ENCODE results near the gene KCNH1.

Gene KCNH1

GRCh38 chr1:210790196-210790595 lies 343.8 kb downstream of the KCNH1 start:
- no peak overlapping the region for H3K4me3 ChIP-seq (ENCODE audit: low read depth, low read length)
- in situ Hi-C loops (cut with HindIII; ENCODE audit: low sequenced_read_pairs), result no loop called here
- DNase-seq (ENCODE audit: low read depth, low spot score), result no peak
- TF ChIP-seq CTCF (IDR thresholded peaks at IDR 0.05; ENCODE audit: low read depth, low read length), result no peak

- TF ChIP-seq CTCF (IDR thresholded peaks at IDR 0.05; ENCODE audit: low read depth, low read length), result no peak
- H3K4me3 ChIP-seq (ENCODE audit: low read depth, low read length), result no peak overlapping the region
- no peak for DNase-seq (ENCODE audit: low read depth, low spot score)
- in situ Hi-C loops (cut with HindIII; ENCODE audit: low sequenced_read_pairs), result no loop called here
These were observed 346.1 kb downstream of the KCNH1 start for GRCh38 chr1:210787800-210788199.

GRCh38 chr1:210786546-210786945 lies 347.4 kb downstream of the KCNH1 start:
- no peak overlapping the region for H3K4me3 ChIP-seq (ENCODE audit: low read depth, low read length)
- in situ Hi-C loops (cut with HindIII; ENCODE audit: low sequenced_read_pairs), result no loop called here
- no peak for DNase-seq (ENCODE audit: low read depth, low spot score)

GRCh38 chr1:210783925-210784324 lies 350.0 kb downstream of the KCNH1 start:
- no peak for DNase-seq (ENCODE audit: low read depth, low spot score)
- TF ChIP-seq CTCF (IDR thresholded peaks at IDR 0.05; ENCODE audit: low read depth, low read length), result no peak
- no peak overlapping the region for H3K4me3 ChIP-seq (ENCODE audit: low read depth, low read length)
- in situ Hi-C loops (cut with HindIII; ENCODE audit: low sequenced_read_pairs), result no loop called here

More at GRCh38 chr1:210786546-210786945, 347.4 kb downstream of the KCNH1 start:
- no peak for TF ChIP-seq CTCF (IDR thresholded peaks at IDR 0.05; ENCODE audit: low read depth, low read length)

- no peak for TF ChIP-seq CTCF (IDR thresholded peaks at IDR 0.05; ENCODE audit: low read depth, low read length)
- in situ Hi-C loops (cut with HindIII; ENCODE audit: low sequenced_read_pairs), result no loop called here
- no peak for DNase-seq (ENCODE audit: low read depth, low spot score)
- H3K4me3 ChIP-seq (ENCODE audit: low read depth, low read length), result no peak overlapping the region
These were observed 352.3 kb downstream of the KCNH1 start for GRCh38 chr1:210781652-210782051.

- in situ Hi-C loops (cut with HindIII; ENCODE audit: low sequenced_read_pairs), result no loop called here
- no peak overlapping the region for H3K4me3 ChIP-seq (ENCODE audit: low read depth, low read length)
- no peak for DNase-seq (ENCODE audit: low read depth, low spot score)
- no peak for TF ChIP-seq CTCF (IDR thresholded peaks at IDR 0.05; ENCODE audit: low read depth, low read length)
These were observed 354.7 kb downstream of the KCNH1 start for GRCh38 chr1:210779269-210779668.

GRCh38 chr1:210777914-210778313 lies 356.0 kb downstream of the KCNH1 start:
- TF ChIP-seq CTCF (IDR thresholded peaks at IDR 0.05; ENCODE audit: low read depth, low read length), result no peak
- in situ Hi-C loops (cut with HindIII; ENCODE audit: low sequenced_read_pairs), result no loop called here
- no peak for DNase-seq (ENCODE audit: low read depth, low spot score)
- H3K4me3 ChIP-seq (ENCODE audit: low read depth, low read length), result no peak overlapping the region
